Activated gamma-delta T cell (primary cell): ENCODE results near the gene PTPRG.

ENCODE experiments used
- DNase-seq: peaks from one replicate; lab custom pipeline; 2025; lab: John Stamatoyannopoulos, UW

Gene PTPRG

DNA sequence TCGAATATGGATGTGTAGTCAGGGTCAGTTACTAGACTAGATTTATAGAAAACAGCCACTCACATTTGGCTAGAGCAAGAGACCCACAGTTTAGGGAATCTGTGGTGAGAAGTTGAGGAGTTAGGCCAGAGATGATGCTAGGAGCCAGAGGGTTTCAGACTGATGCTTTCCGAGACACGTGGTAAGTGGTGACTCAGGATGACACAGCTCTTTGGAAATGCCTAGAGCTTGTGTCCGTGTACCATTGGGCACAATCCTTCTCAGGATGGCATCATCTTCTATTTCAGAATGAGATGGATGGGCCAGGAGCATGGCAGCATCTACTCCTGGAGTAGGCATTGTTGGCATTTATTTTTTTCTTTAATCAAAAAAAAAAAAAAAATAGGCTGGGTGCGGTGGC is 28.5 kb downstream of the PTPRG start:
- no peak for DNase-seq

DNA sequence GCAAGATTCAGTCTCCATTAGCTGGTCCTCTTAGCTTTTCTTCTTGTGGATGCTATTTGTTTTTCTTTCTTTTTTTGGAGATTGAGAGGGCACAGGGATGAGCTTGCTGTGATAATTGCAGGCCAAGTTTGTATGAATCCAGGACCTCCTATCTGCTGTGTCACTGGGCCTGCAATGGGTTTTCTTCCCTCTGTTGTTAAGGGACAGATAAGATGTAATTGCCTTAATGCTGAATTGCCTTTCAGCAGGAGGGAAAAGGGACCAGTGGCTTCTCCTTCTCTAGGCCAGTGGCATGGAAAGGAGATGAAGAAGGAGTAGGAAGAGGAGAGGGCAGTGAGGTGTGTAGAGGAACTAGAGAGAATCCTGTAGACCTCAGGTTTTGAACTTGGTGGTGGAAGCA is 29.9 kb downstream of the PTPRG start:
- DNase-seq: no peak

DNA sequence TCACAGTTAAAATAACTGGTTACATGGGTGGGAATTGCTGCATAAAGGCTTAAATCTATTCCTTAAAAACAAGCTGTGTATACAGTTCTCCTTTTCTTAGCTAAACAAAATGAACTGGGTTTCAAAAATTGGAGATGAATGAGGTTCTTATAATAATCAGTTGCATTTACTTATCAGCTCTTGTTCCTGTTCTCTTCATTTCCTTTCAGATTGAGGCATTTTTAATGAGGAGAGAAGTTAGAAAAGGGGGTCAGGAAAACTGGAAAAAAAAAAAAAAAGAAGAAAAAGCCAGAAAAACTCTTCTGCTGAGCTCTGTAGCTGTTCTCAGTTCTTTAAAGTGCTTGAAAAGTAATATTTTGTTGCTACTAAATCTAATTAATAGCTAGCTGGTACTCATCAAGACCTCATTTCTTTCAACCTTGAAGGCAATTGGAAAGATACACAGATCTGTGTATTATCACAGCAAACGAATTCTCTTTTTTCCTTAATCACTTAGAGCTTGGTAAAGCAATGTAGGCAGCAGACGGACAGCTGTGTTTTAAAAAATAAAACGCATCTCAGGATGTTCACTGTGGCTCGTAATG is 32.2 kb downstream of the PTPRG start:
- DNase-seq: no peak

DNA sequence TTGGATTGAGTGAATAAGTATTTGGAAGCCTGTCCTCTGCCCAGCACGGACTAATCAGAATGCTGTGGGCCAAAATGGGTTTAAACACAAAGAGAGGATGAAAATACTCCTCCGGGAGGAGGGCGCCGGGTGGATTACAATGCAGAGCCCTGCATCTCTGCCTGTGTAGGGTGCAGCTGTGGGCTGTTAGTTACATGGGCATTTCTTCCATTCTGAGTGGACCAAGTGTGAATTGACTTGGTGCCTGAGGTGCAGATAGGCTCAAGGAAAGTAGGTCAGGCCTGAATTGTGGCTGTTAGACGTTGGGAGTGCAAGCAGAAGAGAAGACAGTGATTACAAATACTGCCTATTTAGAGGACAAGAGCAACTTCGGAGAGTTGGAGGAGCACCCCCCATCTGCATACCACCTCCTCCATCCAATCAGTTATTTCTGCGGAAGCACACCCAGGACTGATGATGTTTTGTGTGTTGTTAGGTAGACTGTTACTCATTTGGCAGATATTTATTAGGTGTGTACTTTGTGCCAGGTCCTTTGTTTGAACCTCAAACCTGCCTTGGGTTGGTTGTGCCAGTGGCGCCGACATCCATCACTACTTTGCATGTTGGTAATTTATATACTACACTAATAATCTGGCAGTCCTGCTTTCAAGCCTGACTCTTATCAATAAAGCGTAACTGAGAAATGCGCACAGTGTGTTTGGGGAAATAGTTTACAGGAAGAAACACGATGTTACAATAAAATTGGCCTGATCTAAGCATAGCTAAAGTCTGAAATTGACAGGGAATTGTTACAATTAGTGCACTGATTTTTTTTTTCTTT is 33.0 kb downstream of the PTPRG start:
- no peak for DNase-seq

DNA sequence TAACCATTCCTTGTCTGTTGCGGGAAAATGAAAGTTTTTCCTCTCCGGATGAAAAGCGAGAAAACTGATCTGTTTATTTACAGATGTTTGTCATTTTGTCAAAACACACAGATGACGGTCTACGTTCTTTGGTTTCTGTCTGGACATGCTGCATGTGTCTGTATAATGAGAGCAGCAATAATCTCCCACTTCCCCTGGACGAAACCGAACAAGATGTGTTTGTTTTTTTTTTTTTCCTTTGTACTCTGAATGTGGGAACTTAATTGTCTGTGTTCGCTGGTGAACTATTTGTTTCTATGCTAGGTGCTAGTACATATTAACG is 33.6 kb downstream of the PTPRG start:
- no peak for DNase-seq

DNA sequence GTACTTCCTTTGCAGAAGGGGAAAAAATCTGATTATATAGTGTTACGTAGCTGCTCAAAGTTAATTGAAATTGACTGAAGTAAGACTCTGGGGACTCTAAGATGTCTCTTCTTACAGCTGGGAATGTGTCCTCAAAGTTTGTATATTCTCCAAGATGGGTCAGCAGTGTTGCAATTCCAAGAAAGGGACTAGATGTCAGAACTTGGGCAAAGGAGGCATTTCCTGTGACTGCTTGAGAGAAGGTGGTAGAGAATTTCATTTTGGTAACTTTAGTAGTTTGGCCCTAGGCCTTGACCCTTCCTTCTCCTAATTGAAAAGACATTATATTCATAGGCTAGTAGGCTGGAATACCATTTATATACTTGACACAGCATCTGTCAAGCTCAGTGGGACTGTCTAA is 33.9 kb downstream of the PTPRG start:
- DNase-seq: no peak

DNA sequence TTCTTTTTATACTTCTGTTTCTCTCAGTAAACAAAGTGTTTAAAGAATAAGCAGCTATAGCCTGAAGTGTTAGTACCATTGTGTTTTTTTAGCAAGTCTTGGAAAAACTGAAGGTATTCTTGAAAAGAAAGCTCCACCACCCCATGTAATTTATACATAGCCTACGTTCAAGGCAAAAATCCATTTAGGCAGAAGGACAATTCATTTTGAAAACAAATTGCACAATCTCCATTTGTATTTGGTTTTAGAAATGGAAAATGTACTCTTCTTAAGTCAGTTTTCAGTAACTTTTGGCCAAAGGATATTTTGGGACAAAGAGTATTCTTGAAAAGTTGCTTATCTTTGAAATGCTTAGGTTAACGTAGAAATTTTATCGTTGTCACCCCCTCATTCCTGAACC is 34.5 kb downstream of the PTPRG start:
- no peak for DNase-seq

DNA sequence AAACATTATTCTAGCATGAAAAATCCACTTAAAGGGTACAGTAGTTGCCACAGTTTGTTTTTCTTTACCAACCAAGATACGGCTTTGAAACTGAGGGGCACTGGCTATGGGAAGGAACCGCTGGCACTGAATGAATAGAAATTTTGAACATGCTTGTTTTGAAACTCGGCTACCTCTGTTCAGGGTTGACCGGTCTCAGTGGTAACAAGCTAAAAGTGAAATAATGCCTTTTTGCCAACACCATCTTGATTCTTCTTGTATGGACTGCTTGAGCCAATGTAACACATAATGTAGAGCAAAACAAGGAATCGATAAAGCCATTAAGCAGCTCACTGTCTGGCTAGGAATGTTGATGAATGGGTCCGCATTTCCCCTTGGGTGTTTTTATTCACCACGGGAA is 36.5 kb downstream of the PTPRG start:
- no peak for DNase-seq

DNA sequence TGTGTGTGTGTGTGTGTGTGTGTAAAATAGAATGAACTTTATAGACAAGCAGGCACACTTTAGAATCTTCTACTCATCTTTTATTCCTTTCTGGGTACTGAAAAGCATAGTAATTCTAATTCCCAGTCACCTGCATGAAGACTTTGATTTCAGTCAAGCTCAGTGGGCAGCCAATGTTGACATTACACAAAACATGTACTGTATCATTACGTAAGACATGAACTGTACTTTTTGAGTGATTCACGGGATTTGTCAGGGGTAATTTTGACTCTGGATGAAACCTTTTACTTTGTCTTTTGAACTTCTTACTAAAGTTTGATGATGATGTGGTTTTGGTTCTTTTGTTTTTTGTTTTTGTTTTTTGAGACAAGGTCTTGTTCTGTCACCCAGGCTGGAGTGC is 38.8 kb downstream of the PTPRG start:
- DNase-seq: no peak

DNA sequence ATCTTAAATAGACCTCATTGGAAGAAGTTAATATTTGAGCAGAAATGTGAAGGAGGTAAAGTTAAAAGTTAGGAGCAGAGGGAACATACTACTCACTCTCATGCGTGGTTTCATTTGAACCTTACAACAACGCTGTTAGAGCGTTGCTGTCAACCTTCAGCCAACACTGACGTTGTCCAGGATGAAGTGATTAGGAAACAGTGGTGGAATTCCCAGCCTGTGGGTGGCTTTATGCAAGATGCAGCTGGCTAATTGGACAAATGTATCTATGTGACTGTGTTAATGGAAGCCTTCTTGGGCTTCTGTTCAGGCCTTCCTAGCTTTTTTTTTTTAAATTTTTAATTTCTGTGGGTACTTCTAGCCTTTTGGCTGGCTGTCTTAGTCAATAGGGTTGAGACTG is 40.5 kb downstream of the PTPRG start:
- DNase-seq: no peak

DNA sequence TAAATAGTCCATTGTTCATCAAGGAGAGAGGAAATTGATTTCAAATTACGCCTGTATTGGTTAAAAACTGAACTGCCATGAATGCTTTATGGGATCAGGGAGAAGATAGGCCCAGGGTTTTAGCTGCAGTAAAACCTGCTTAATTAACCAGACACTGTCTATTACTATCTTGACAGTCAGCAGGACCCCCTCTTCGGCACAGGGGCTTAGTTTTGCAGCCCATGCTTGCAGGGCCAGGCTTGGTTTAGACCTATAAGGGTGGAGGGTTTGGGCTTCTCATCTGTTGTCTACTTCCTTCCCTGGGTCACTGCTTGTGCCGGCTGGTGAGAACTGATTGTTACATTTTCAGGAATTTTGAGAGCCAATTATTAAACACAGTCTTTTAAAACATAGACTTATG is 41.1 kb downstream of the PTPRG start:
- DNase-seq: no peak

DNA sequence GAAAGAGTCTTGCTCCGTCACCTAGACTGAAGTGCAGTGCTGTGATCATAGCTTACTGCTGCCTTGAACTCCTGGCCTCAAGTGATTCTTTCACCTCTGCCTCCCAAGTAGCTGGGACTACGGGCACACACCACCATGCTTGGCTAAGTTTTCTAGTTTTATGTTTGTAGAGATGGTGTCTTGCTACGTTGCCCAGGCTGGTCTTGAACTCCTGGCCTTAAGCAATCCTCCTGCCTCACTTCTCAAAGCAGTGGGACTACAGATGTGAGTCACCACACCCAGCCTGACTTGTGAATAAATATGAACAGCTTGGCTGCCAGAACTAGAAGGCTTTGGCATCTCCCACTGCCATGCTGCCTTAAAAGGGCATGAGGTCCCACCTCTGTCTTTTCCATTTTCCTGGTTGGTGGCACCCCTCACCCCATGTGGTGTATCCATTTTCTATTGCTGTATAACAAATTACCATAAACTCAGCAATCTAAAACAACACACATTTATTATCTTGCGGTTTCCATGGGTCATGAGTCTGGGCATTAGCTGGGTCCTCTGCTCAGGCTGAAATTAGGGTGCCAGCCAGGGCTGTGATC is 44.3 kb downstream of the PTPRG start:
- no peak for DNase-seq

DNA sequence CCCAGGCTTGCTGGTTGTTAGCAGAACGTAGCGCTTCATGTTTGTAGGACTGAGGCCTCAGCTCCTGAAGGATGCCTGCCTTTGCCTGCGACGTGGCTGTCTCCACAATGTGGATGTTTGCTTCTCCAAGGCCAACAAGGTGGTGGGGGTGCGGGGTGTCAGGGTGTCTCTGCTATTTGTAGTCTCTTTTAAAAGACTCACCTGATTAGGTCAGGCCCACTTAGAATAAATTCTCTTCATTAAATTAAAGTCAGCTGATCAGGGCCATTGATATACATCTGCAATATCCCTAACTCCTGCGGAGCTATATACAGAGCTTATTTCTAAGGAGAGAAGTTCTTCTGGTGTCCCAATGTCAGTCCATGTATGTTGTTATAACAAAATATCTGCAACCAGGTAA is 44.8 kb downstream of the PTPRG start:
- no peak for DNase-seq

DNA sequence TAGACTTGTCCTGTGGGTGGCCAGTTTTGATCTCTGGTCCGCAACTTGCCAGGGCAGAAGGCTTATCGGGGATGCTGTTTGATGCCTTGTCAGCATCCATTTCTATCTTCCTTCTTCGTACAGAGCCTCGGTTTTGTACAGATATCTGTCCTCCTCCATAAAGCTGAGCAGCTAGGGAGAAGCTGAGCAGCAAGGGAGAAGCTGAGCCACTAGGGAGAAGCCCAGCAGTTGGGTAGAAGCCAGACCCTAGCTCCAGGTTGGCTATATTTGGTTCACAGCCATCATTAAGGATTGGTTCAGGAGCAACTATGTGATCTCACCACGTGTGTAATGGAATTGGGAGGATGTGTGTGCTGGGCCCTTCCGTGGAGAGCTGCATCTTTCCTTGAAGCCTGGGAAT is 46.7 kb downstream of the PTPRG start:
- no peak for DNase-seq

DNA sequence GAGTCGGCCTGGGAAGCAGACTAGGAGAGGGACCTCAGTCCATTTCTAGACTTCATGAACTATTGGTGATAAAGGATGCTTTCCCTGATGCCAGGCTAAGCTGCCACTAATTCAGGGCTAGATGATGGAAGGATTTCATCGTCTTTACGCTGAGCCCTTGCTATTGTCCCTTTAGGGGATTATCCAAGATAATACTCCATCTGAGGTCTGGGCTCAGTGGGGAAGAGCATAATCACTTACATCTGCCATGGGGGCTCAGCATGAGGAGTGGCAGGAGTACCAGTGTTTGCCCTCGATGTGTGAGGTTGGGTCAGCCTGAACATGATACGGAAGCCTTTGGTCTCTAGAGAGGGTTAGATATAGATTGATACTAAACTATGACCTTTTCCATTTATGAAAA is 47.3 kb downstream of the PTPRG start:
- DNase-seq: no peak

DNA sequence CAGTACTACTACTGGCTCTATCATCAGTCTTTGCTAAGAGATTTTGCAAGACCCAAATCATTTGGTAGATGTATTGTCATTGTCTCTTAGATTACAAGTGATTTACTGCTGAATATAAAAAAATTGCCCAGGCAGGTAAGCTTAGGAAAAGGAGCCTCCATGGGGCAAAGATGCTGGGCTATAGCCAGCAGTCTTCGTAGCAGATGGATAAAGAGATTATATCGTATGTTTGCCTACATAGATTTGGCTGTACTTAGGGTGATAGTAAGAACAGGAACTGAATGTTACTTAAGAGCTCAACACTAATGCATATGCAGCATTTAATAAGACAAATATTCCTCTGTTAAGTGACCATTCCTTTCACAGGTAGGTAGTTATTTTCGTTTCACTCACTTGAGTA is 48.9 kb downstream of the PTPRG start:
- DNase-seq: no peak

DNA sequence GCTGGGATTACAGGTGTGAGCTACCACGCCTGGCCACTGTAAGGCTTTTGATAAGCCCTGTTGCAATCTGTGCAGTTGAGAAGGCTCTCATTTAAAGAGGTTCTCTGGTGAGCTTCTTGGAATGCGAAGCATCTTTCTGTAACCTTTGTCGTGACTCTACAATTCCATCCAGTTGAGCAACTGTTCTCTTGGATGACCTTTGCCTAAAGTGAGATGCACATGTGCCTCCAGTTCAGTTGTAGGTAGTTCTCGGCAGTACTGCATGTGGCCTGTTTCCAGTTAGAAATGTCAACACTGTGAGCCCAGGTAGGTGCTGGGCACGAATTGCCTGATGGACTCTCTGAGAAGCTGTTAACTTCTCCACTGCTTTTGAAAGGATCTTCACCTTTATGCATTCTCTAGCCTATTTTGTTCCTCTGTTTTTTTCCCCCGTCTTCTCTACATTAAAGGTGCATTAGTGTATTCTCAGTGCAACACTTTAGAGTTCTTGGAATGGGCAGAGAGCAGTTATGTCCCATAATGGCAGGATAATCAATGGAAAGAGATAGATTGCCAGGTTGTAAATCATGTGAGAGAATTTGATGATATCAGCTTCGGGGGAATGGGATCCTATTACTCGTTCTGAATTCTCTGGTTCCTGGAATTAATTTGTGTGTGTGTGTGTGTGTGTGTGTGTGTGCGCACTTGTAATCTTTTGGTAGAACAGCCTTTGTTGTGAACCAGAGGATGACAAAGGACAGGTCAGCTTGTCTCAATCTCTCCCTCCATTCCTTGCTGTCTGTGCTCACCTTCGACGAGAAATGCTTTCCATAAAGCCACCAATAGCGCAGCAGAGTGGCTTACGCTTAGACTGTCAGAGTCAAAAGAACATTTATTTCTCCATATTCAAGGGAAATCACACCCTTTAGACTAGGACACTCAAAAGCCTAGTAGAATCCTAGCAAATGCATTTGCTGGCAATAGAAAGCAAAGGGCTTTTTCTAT is 51.1 kb downstream of the PTPRG start:
- no peak for DNase-seq

DNA sequence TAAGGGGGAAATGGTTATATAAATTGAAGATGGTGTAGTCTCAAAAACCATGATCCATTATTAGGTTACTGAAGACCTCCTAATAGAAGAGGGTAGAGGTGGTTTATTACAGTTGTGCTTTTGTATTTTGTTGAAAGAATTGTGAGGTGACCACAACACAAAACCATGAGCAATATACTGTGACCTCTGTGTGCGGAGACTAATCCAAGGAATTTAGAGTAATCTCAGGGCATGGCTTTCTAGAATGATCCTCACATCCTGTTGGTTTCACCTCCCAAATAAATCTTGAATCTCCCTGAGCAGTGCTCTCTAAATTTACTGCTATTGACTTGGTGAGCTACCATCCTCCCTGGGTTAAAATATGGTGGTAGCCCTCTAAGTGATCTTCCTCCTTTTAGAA is 52.3 kb downstream of the PTPRG start:
- DNase-seq: no peak

DNA sequence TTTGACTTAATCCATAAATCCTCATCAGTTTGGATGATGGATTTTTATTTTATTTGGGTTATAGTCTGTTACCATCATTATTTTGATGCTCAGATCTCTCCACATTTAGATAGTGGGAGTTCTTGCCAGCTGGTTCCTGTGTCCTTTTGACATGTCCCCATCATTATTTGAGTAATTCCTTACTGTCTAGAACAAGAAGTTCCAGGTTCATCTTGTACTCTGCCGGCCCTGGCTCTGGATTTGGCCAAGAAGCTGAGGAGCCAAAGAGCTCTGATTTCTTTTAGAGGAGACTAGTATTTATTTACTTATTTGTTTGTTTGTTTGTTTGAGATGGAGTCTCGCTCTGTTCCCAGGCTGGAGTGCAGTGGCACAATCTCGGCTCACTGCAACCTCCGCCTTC is 54.3 kb downstream of the PTPRG start:
- no peak for DNase-seq

DNA sequence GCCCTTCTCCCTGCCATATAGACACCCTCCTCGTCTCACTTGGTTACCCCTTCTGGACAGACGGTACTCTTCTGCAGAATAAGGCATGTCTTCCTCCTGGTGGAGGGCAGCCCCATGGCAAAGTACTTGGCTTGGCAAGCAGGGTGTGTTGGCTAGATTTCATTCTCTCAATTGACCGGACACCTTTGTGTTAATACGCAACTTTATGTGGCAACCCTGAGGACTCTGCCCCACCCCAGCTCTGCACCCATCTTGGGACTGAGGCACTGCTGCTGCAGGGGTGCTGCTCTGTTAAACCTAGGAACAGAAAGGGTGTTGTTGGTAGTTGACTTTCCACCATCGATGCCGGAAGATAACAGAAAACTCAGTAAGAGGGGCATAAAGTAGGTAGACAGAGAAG is 55.2 kb downstream of the PTPRG start:
- no peak for DNase-seq

DNA sequence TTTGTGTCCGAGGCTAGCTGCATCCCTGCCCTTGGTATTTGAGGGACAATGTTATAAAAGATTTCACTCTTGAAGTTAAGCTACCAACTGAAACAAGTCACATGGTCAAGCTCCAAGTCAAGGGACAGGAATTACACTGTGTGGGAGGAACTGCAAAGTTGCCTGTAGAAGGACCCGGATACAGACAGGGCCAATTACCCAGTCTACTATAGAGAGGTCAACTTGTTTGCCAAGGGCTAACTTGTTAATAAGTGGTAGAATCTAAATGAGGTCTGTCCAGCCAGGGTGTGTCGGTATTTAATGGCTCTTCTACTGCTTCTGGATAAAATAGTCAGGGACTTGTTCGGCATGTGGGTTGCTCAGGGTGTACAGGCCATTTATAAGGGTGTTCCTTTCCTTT is 55.7 kb downstream of the PTPRG start:
- DNase-seq: no peak

DNA sequence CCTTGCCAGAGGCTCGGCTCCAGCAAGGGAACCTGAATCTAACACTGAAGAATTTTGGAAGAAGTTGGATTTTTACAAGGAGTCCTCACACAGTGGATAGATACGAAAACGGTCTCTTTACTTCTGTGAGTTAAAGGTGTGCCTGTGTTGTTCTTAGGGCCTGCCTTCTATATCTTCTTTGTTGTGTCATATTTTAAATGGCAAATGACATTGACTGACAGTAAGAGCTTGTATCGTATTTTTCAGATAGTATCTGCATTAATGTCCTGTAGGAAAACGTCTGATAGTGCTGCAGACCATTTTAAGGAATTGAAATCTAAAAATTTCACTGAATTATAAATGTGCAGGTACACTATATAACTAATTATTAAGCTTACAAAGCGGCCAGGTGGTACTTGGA is 56.3 kb downstream of the PTPRG start:
- DNase-seq: no peak

DNA sequence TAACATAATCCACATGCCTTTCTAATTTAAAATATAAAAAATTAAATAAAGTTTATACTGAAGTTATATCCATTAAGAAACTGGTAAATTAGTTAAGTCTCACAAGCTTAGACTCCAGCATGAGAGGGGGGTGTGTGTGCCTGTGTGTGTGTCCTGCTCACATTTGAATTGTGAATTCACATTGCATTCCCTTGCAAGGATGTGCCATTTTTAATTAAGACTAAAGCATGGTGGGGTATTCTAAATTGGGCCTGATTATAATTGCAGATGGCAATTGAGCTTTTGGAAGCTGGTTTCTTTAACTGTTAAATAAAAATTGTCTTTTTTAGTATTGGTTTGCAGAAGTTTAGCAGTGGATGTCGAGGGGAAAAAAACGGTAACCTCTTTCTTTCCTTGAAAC is 56.9 kb downstream of the PTPRG start:
- no peak for DNase-seq
